Thoracic aorta (tissue), 2 donors: ENCODE measurements around the gene ANGPTL1. TPM values are rescaled to one million over a fixed set of nuclear protein-coding genes. Genes with fewer than 3 reads are reported as not detected.

ENCODE experiments used
- ATAC-seq: fragments of 150-250 bp; one replicate; pipeline ENCODE4 v1.8.0; 2017; ENCODE audit warnings: low read depth; ENCODE audit not compliant: insufficient number of reproducible peaks, low FRiP score
- DNase-seq: peaks from one replicate; pipeline ENCODE4 v3.0.0-alpha.2; 2020; ENCODE audit warnings: low spot score
- H3K27ac ChIP-seq, 2 donors: fragments of 200-600 bp; sonication (generic); 1 replicate in 1 of 2; 2 replicates in 1 of 2; pipeline ENCODE4 v1.5.1; 2016; ENCODE audit warnings: mild to moderate bottlenecking in 2 of 2, moderate library complexity in 2 of 2
- H3K27me3 ChIP-seq: fragments of 200-600 bp; sonication (generic); replicated peaks from 2 replicates; pipeline ENCODE4 v1.6.0; 2016; ENCODE audit warnings: mild to moderate bottlenecking; ENCODE audit not compliant: insufficient read depth
- H3K36me3 ChIP-seq: fragments of 200-600 bp; sonication (generic); one replicate; pipeline ENCODE4 v1.5.1; 2016
- H3K4me1 ChIP-seq, 2 donors: fragments of 200-600 bp; sonication (generic); 1 replicate in 1 of 2; 2 replicates in 1 of 2; pipeline versions ENCODE4 v1.5.1 to v1.6.0; 2016; ENCODE audit warnings: low read depth in 2 of 2, mild to moderate bottlenecking in 1 of 2; ENCODE audit not compliant: control insufficient read depth in 1 of 2
- H3K4me3 ChIP-seq: fragments of 200-600 bp; sonication (generic); 2 replicates; pipeline ENCODE4 v1.5.1; 2016; ENCODE audit warnings: mild to moderate bottlenecking
- H3K9me3 ChIP-seq: fragments of 200-600 bp; sonication (generic); 2 replicates; pipeline ENCODE4 v1.5.1; 2016
- CTCF ChIP-seq: fragments of 200-600 bp; sonication (generic); IDR thresholded peaks from one replicate; pipeline ENCODE4 v1.5.1; 2019; ENCODE audit warnings: antibody characterized with exemption
- total RNA-seq, 2 donors: library from RNA; depleted of rRNA; stranded (reverse); fragments of >200 nt; gene quantifications; one replicate each; pipeline versions ENCODE4 v1.1.0 to v1.2.3, GENCODE V29; 2016

The ANGPTL1 gene
- total RNA-seq, 2 donors from 2014 or later: 51.0 to 110 TPM

GRCh38 chr1:178898401-178898800 is 27.5 kb upstream of the ANGPTL1 start:
- no peak for TF ChIP-seq CTCF
- DNase-seq: no peak
- no peak for ATAC-seq
- no peaks in the 10 kb centered on the region for H3K36me3 ChIP-seq
- H3K27ac ChIP-seq: no peak overlapping the region
- no peaks in the 10 kb centered on the region for H3K9me3 ChIP-seq
- no peak overlapping the region for H3K4me3 ChIP-seq
- no peaks in the 10 kb centered on the region for H3K27me3 ChIP-seq
- H3K4me1 ChIP-seq: no peaks in the 10 kb centered on the region

- Histone ChIP-seq H3K27me3 (no peaks in the 10 kb centered on the region), H3K36me3 (no peaks in the 10 kb centered on the region), H3K27ac (no peak overlapping the region), H3K4me1 (no peaks in the 10 kb centered on the region), H3K4me3 (no peak overlapping the region), H3K9me3 (no peaks in the 10 kb centered on the region)
- DNase-seq (no peak), ATAC-seq (no peak)
- TF ChIP-seq CTCF: no peak
Observed at GRCh38 chr1:178895928-178896327, 25.1 kb upstream of the ANGPTL1 start.

- no peaks in the 10 kb centered on the region for H3K27me3 ChIP-seq
- H3K9me3 ChIP-seq: no peaks in the 10 kb centered on the region
- DNase-seq (no peak), ATAC-seq (no peak)
- no peak overlapping the region for H3K27ac ChIP-seq
- no peaks in the 10 kb centered on the region for H3K4me1 ChIP-seq
- no peaks in the 10 kb centered on the region for H3K36me3 ChIP-seq
- H3K4me3 ChIP-seq: no peak overlapping the region
- no peak for TF ChIP-seq CTCF
Observed at GRCh38 chr1:178886551-178886950, 15.7 kb upstream of the ANGPTL1 start.

- no peak for ATAC-seq
- Histone ChIP-seq H3K4me3 (no peak overlapping the region), H3K4me1 (no peaks in the 10 kb centered on the region), H3K9me3 (no peaks in the 10 kb centered on the region), H3K27ac (no peak overlapping the region), H3K27me3 (no peaks in the 10 kb centered on the region), H3K36me3 (no peaks in the 10 kb centered on the region)
- DNase-seq: no peak
- no peak for TF ChIP-seq CTCF
Observed at GRCh38 chr1:178885869-178886268, 15.0 kb upstream of the ANGPTL1 start.

- no peak for TF ChIP-seq CTCF
- no peak overlapping the region for H3K4me3 ChIP-seq
- no peak for ATAC-seq
Observed at GRCh38 chr1:178881950-178882349, 11.1 kb upstream of the ANGPTL1 start.

More at GRCh38 chr1:178881950-178882349, 11.1 kb upstream of the ANGPTL1 start:
- Histone ChIP-seq H3K27ac (no peak overlapping the region), H3K4me1 (no peaks in the 10 kb centered on the region), H3K27me3 (no peaks in the 10 kb centered on the region), H3K36me3 (no peaks in the 10 kb centered on the region), H3K9me3 (no peaks in the 10 kb centered on the region)
- no peak for DNase-seq
